Panc1 (cell line): ENCODE data around the gene TM9SF4. TPM values are rescaled to one million over a fixed set of nuclear protein-coding genes. Genes with fewer than 3 reads are reported as not detected.

ENCODE experiments used
- ATAC-seq: fragments of 200-7000 bp; cut with Tn5 transposase; 2 replicates; pipeline ENCODE4 v1.9.1; 2020; ENCODE audit warnings: mild to moderate bottlenecking, moderate library complexity
- BruUV-seq: library from RNA; stranded (reverse); fragments of 400-500 nt; replicated peaks from 2 replicates; lab custom pipeline; 2021; lab: Mats Ljungman, UMichigan
- CTCF ChIA-PET: fragments of 300-600 bp; sonication (Branson Sonifier 250); formaldehyde crosslinking; loops from one replicate; lab custom pipeline; 2022; ENCODE audit warnings: antibody characterized with exemption; lab: Charles Lee
- POLR2A ChIA-PET: fragments of 300-600 bp; sonication (Branson Sonifier 250); formaldehyde crosslinking; loops from one replicate; lab custom pipeline; 2022; ENCODE audit warnings: antibody characterized with exemption; lab: Charles Lee
- DNase-seq: peaks from one replicate; pipeline ENCODE4 v3.0.0-alpha.2; 2010; ENCODE audit warnings: low read depth, low spot score
- H3K27ac ChIP-seq: 2 replicates; pipeline ENCODE4 v1.5.1; 2011; ENCODE audit warnings: mild to moderate bottlenecking, low read length, inconsistent platforms
- H3K27me3 ChIP-seq: fragments of 200-500 bp; sonication (Bioruptor generic); 2 replicates; pipeline ENCODE4 v1.6.0; 2014; ENCODE audit warnings: low read length, inconsistent platforms; ENCODE audit not compliant: control insufficient read depth, insufficient read depth
- H3K36me3 ChIP-seq: fragments of 200-500 bp; sonication (Bioruptor generic); 2 replicates; pipeline ENCODE4 v1.5.1; 2014; ENCODE audit warnings: inconsistent platforms, mild to moderate bottlenecking, low read length, moderate library complexity; ENCODE audit not compliant: control insufficient read depth, insufficient read depth
- H3K4me1 ChIP-seq: 2 replicates; pipeline ENCODE4 v1.5.1; 2011; ENCODE audit warnings: inconsistent platforms, mild to moderate bottlenecking, low read length, moderate library complexity; ENCODE audit not compliant: control insufficient read depth, insufficient read depth
- H3K4me3 ChIP-seq, 2 experiments: 2 replicates each; pipeline ENCODE4 v1.5.1; 2011 to 2012; ENCODE audit warnings: low read depth in 2 of 2, low read length in 2 of 2, mild to moderate bottlenecking in 2 of 2, inconsistent platforms in 1 of 2, moderate library complexity in 1 of 2
- H3K9me3 ChIP-seq: fragments of 200-500 bp; sonication (Bioruptor generic); 2 replicates; pipeline ENCODE4 v1.5.1; 2014; ENCODE audit warnings: low read depth, mild to moderate bottlenecking, inconsistent platforms, low read length, moderate library complexity; ENCODE audit not compliant: control insufficient read depth, insufficient read depth
- CTCF ChIP-seq: fragments of 450-650 bp; IDR thresholded peaks from 2 replicates; pipeline ENCODE4 v1.5.1; 2017; ENCODE audit warnings: mild to moderate bottlenecking
- POLR2AphosphoS5 ChIP-seq: IDR thresholded peaks from 2 replicates; pipeline ENCODE4 v1.6.1; 2012; ENCODE audit warnings: mild to moderate bottlenecking, low read depth, low read length, moderate library complexity
- REST ChIP-seq, 2 experiments: IDR thresholded peaks; 2 replicates each; pipeline ENCODE4 v1.6.1; 2011 to 2012; ENCODE audit warnings: low read depth in 2 of 2, control low read depth in 1 of 2, low read length in 1 of 2, mild to moderate bottlenecking in 1 of 2, moderate library complexity in 1 of 2; ENCODE audit not compliant: insufficient read depth in 1 of 2
- SIN3A ChIP-seq: IDR thresholded peaks from 2 replicates; pipeline ENCODE4 v1.6.1; 2012; ENCODE audit warnings: low read depth, mild to moderate bottlenecking, low read length, moderate library complexity, borderline replicate concordance; ENCODE audit not compliant: insufficient read depth
- TCF7L2 ChIP-seq: IDR thresholded peaks from 2 replicates; pipeline ENCODE4 v1.6.1; 2011; ENCODE audit warnings: mild to moderate bottlenecking, low read depth, low read length, inconsistent platforms
- in situ Hi-C: cut with HindIII; loops from 2 replicates; pipeline ENCODE4 v1.10.0; 2016; ENCODE audit warnings: low sequenced_read_pairs, low pct_unique_long_range_greater_than_20kb
- intact Hi-C: fragments of 100-400 bp; cut with micrococcal nuclease; formaldehyde crosslinking; loops from one replicate; pipeline ENCODE4 v1.10.0; 2022; ENCODE audit not compliant: unreplicated experiment
- total RNA-seq: library from RNA; stranded (reverse); gene quantifications from one replicate; pipeline ENCODE4 v1.2.1, GENCODE V29; 2021; ENCODE audit not compliant: unreplicated experiment

The TM9SF4 gene
- total RNA-seq, 1 experiment from 2014 or later = 180 TPM

- H3K27ac ChIP-seq = no peak overlapping the region
- no peaks in the 10 kb centered on the region for H3K27me3 ChIP-seq
- CTCF ChIA-PET = no interaction called here
- no peak for DNase-seq
- no TSS peak for BruUV-seq
- H3K4me3 ChIP-seq = no peak overlapping the region
- H3K36me3 ChIP-seq = peaks cover 36% of the 10 kb centered on the region
- H3K4me1 ChIP-seq = no peaks in the 10 kb centered on the region
- H3K9me3 ChIP-seq = no peaks in the 10 kb centered on the region
- no peak for ATAC-seq
- TF ChIP-seq SIN3A = no peak
- no peak for TF ChIP-seq CTCF
- TF ChIP-seq POLR2AphosphoS5 = no peak
- TF ChIP-seq TCF7L2 = no peak
- TF ChIP-seq REST (IDR thresholded peaks at IDR 0.05; ENCODE audit: insufficient read depth in 1 of 2, low read depth in 2 of 2, low read length in 1 of 2) = no peak
- POLR2A ChIA-PET = no interaction called here
- in situ Hi-C loops (no loop called here), intact Hi-C loops (no loop called here)
These were observed 54.4 kb downstream of the TM9SF4 start for GRCh38 chr20:32163951-32164350.

GRCh38 chr20:32164984-32165735, 55.6 kb downstream of the TM9SF4 start:
- H3K27me3 ChIP-seq = no peaks in the 10 kb centered on the region
- peaks cover 27% of the 10 kb centered on the region for H3K36me3 ChIP-seq
- TF ChIP-seq CTCF (no peak), SIN3A (no peak), REST (IDR thresholded peaks at IDR 0.05; ENCODE audit: insufficient read depth in 1 of 2, low read depth in 2 of 2, low read length in 1 of 2) (no peak), TCF7L2 (no peak), POLR2AphosphoS5 (no peak)

More at GRCh38 chr20:32164984-32165735, 55.6 kb downstream of the TM9SF4 start:
- Histone ChIP-seq H3K9me3 (no peaks in the 10 kb centered on the region), H3K4me3 (no peak overlapping the region), H3K27ac (no peak overlapping the region), H3K4me1 (no peaks in the 10 kb centered on the region)
- DNase-seq (no peak), ATAC-seq (no peak)
- no TSS peak for BruUV-seq
- in situ Hi-C loops (no loop called here), intact Hi-C loops (no loop called here)
- ChIA-PET POLR2A (no interaction called here), CTCF (no interaction called here)
